Islet of Langerhans (tissue), 1 donor: ENCODE measurements around the gene KLHL21.

Source experiments
- FAIRE-seq: peaks from one replicate; lab custom pipeline; 2011; peaks lifted over from hg19 to GRCh38; lab: Jason Lieb, UNC

KLHL21 gene

GRCh38 chr1:6547301-6547700 lies 55.4 kb downstream of the KLHL21 start:
- no peak for FAIRE-seq

GRCh38 chr1:6546326-6546725 lies 56.3 kb downstream of the KLHL21 start:
- no peak for FAIRE-seq

- no peak for FAIRE-seq
These were observed 57.2 kb downstream of the KLHL21 start for GRCh38 chr1:6545276-6546112.

- FAIRE-seq = no peak
These were observed 57.8 kb downstream of the KLHL21 start for GRCh38 chr1:6544831-6545230.
